Endothelial cell (in vitro differentiated cells): ENCODE data around the gene UBE2G2. TPM values are rescaled to one million over a fixed set of nuclear protein-coding genes. Genes with fewer than 3 reads are reported as not detected.

ENCODE experiments used
- DNase-seq: peaks from one replicate; pipeline ENCODE4 v3.0.0; 2021; ENCODE audit warnings: low spot score
- H3K27ac Mint-ChIP-seq: one replicate; pipeline ENCODE4 v1.8.0; 2021; ENCODE audit warnings: mixed read lengths, inconsistent platforms; ENCODE audit not compliant: unreplicated experiment
- H3K27me3 Mint-ChIP-seq: one replicate; pipeline ENCODE4 v1.8.0; 2021; ENCODE audit warnings: mild to moderate bottlenecking, moderate library complexity, mixed read lengths, inconsistent platforms; ENCODE audit not compliant: unreplicated experiment
- H3K36me3 Mint-ChIP-seq: one replicate; pipeline ENCODE4 v1.8.0; 2021; ENCODE audit warnings: mild to moderate bottlenecking, low read depth, mixed read lengths, inconsistent platforms; ENCODE audit not compliant: unreplicated experiment
- H3K4me1 Mint-ChIP-seq: one replicate; pipeline ENCODE4 v1.8.0; 2021; ENCODE audit warnings: mild to moderate bottlenecking, mixed read lengths, inconsistent platforms; ENCODE audit not compliant: unreplicated experiment
- H3K4me3 Mint-ChIP-seq: one replicate; pipeline ENCODE4 v1.8.0; 2021; ENCODE audit warnings: mild to moderate bottlenecking, mixed read lengths, inconsistent platforms; ENCODE audit not compliant: unreplicated experiment
- H3K9me3 Mint-ChIP-seq: one replicate; pipeline ENCODE4 v1.8.0; 2021; ENCODE audit warnings: mixed read lengths, inconsistent platforms; ENCODE audit not compliant: unreplicated experiment
- CTCF ChIP-seq: fragments of 200-600 bp; sonication (generic); IDR thresholded peaks from one replicate; pipeline ENCODE4 v1.5.0; 2021; ENCODE audit warnings: antibody characterized with exemption; ENCODE audit not compliant: unreplicated experiment
- total RNA-seq: library from RNA; stranded (reverse); fragmentation: NEBNext Ultra II Directional; extraction: Animal tissue kit (Norgen Biotek cat#: 25700); gene quantifications from one replicate; pipeline ENCODE4 v1.2.1, GENCODE V29; 2021; ENCODE audit not compliant: unreplicated experiment

UBE2G2 gene
- total RNA-seq, 1 donor from 2014 or later, result 49.6 TPM

DNA sequence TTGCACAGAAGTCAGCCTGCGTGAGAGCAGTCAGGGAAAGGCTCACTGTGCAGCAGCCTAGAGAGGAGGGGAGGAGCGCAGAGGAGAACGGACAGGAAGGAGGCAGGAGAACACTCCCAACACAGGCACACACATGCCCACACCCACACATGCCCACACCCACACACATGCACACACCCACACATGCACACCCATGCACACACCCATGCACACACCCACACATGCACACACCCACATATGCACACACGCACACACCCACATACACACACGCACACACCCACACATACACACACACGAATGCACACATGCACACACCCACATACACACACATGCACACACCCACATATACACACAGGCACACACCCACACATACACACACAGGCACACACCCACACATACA, 9.2 kb upstream of the UBE2G2 start:
- Mint-ChIP-seq H3K27ac (no peak overlapping the region), H3K27me3 (no peaks in the 10 kb centered on the region), H3K36me3 (peaks cover 33% of the 10 kb centered on the region), H3K4me1 (peaks cover 5% of the 10 kb centered on the region), H3K9me3 (no peaks in the 10 kb centered on the region), H3K4me3 (no peak overlapping the region)
- TF ChIP-seq CTCF, result no peak
- no peak for DNase-seq

GRCh38 chr21:44805859-44806258, 4.2 kb upstream of the UBE2G2 start:
- peaks cover 29% of the 10 kb centered on the region for H3K36me3 Mint-ChIP-seq
- H3K27me3 Mint-ChIP-seq, result peaks cover 7% of the 10 kb centered on the region
- DNase-seq, result no peak
- no peaks in the 10 kb centered on the region for H3K9me3 Mint-ChIP-seq
- no peak overlapping the region for H3K27ac Mint-ChIP-seq
- peak overlapping the region; percentile 8 for H3K4me3 Mint-ChIP-seq
- H3K4me1 Mint-ChIP-seq, result peaks cover 16% of the 10 kb centered on the region
- TF ChIP-seq CTCF, result no peak

DNA sequence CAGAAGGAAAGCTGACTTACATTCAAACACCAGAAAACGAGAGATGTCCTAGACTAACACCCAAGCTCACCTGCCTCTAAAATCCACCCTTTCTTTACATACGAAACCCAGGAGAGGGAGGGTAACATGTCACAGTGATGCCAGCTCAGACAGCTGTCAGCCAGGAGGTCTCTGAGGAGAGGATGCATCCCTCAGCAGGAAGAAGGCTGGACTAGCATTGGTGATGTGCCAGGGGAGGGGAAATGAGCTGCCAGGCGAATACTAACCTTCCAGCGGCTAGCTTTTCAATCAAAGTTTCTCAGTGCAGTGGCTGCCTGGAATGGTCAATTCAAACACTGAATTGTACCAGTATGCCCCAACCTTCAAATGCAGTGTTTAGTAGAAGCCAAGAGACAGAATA, 3.6 kb upstream of the UBE2G2 start:
- peaks cover 29% of the 10 kb centered on the region for H3K36me3 Mint-ChIP-seq
- no peak for DNase-seq

GRCh38 chr21:44804762-44805161, 3.1 kb upstream of the UBE2G2 start:
- H3K27me3 Mint-ChIP-seq, result peaks cover 7% of the 10 kb centered on the region
- no peaks in the 10 kb centered on the region for H3K9me3 Mint-ChIP-seq
- no peak for DNase-seq
- no peak overlapping the region for H3K27ac Mint-ChIP-seq
- no peak for TF ChIP-seq CTCF
- H3K36me3 Mint-ChIP-seq, result peaks cover 25% of the 10 kb centered on the region
- no peak overlapping the region for H3K4me3 Mint-ChIP-seq
- peaks cover 21% of the 10 kb centered on the region for H3K4me1 Mint-ChIP-seq

More for the DNA sequence above, 3.6 kb upstream of the UBE2G2 start:
- H3K4me3 Mint-ChIP-seq, result no peak overlapping the region
- peaks cover 21% of the 10 kb centered on the region for H3K4me1 Mint-ChIP-seq
- no peak overlapping the region for H3K27ac Mint-ChIP-seq
- H3K27me3 Mint-ChIP-seq, result peaks cover 7% of the 10 kb centered on the region
- H3K9me3 Mint-ChIP-seq, result no peaks in the 10 kb centered on the region
- no peak for TF ChIP-seq CTCF

DNA sequence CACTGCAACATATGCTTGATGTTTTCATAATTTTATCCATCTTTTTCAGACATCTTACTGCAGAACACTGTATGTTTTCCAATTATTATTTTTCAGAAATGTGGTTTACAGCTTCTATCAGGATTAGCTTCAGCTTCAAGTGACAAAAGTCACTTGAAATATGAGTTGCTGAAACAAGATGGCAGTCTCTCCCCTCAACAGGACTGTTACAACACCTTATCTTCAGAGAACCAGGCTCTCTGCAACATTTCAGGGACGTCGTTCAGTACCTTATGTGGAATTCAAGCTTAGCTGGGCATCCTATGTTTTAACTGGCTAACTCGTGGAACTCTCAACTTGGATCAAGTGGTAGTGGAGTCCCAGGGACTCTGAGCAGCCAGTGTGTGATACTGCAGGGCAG, 2.0 kb upstream of the UBE2G2 start:
- Mint-ChIP-seq H3K36me3 (peaks cover 15% of the 10 kb centered on the region), H3K4me3 (no peak overlapping the region), H3K9me3 (no peaks in the 10 kb centered on the region), H3K27ac (no peak overlapping the region), H3K27me3 (peaks cover 7% of the 10 kb centered on the region), H3K4me1 (peaks cover 21% of the 10 kb centered on the region)
- TF ChIP-seq CTCF, result no peak
- no peak for DNase-seq
